H1 (cell line): ENCODE results near the gene PLXND1. TPM values are rescaled to one million over a fixed set of nuclear protein-coding genes. Genes with fewer than 3 reads are reported as not detected.

Experiments used
- CTCF ChIA-PET: fragments of 300-600 bp; sonication (Branson Sonifier 250); formaldehyde crosslinking; loops from one replicate; lab custom pipeline; 2021; ENCODE audit not compliant: partially characterized antibody; lab: Charles Lee
- POLR2A ChIA-PET: fragments of 300-600 bp; sonication (Branson Sonifier 250); formaldehyde crosslinking; loops from one replicate; lab custom pipeline; 2021; ENCODE audit warnings: inconsistent platforms; ENCODE audit not compliant: partially characterized antibody; lab: Charles Lee
- DNase-seq, 2 experiments: peaks; one replicate each; pipeline versions ENCODE4 v3.0.0 to v3.0.0-alpha.2; 2010 to 2022; ENCODE audit warnings: low spot score in 2 of 2, low read depth in 1 of 2, mixed read lengths in 1 of 2
- FAIRE-seq: peaks from 2 replicates; lab custom pipeline; 2011; peaks lifted over from hg19 to GRCh38; lab: Jason Lieb, UNC
- H2AFZ ChIP-seq: 2 replicates; pipeline ENCODE4 v1.8.1; 2012; ENCODE audit warnings: low read length, inconsistent platforms
- H2AK5ac ChIP-seq: 2 replicates; pipeline ENCODE4 v1.6.1; 2013; ENCODE audit warnings: low read depth, low read length
- H2BK120ac ChIP-seq: replicated peaks from 2 replicates; pipeline ENCODE3; 2013; ENCODE audit warnings: low read depth, low read length, inconsistent platforms
- H2BK12ac ChIP-seq: 2 replicates; pipeline ENCODE4 v1.6.1; 2013; ENCODE audit warnings: low read depth, low read length
- H2BK15ac ChIP-seq: 2 replicates; pipeline ENCODE4 v1.6.1; 2013; ENCODE audit warnings: low read length
- H2BK20ac ChIP-seq: 2 replicates; pipeline ENCODE4 v1.6.1; 2013; ENCODE audit warnings: low read length
- H2BK5ac ChIP-seq: 2 replicates; pipeline ENCODE4 v1.6.1; 2013; ENCODE audit warnings: low read depth, low read length
- H3K14ac ChIP-seq: 2 replicates; pipeline ENCODE4 v1.6.1; 2013; ENCODE audit warnings: inconsistent platforms; ENCODE audit not compliant: insufficient read length
- H3K18ac ChIP-seq: 2 replicates; pipeline ENCODE4 v1.6.1; 2013; ENCODE audit warnings: low read length; ENCODE audit errors: extremely low read depth
- H3K23ac ChIP-seq: 2 replicates; pipeline ENCODE4 v1.6.1; 2013; ENCODE audit warnings: inconsistent platforms; ENCODE audit not compliant: insufficient read length
- H3K23me2 ChIP-seq: 2 replicates; pipeline ENCODE4 v1.6.1; 2013; ENCODE audit warnings: low read depth, low read length
- H3K27ac ChIP-seq: 2 replicates; pipeline ENCODE4 v1.6.1; 2011; ENCODE audit warnings: low read depth, low read length, inconsistent platforms
- H3K27me3 ChIP-seq, 4 experiments: replicated peaks in 1 of 4; 1 replicate in 1 of 4; 2 replicates in 3 of 4; pipeline versions ENCODE4 v1.6.1 to v1.8.1; 2011 to 2013; ENCODE audit warnings: low read length in 3 of 4, mild to moderate bottlenecking in 3 of 4, inconsistent platforms in 2 of 4, mixed read lengths in 2 of 4, moderate library complexity in 1 of 4; ENCODE audit not compliant: control insufficient read depth in 3 of 4, insufficient read depth in 3 of 4; ENCODE audit errors: extremely low read depth in 1 of 4
- H3K36me3 ChIP-seq, 4 experiments: 2 replicates each; pipeline versions ENCODE4 v1.6.1 to v1.8.1; 2011 to 2013; ENCODE audit warnings: mild to moderate bottlenecking in 4 of 4, low read length in 3 of 4, moderate library complexity in 2 of 4, control low read depth in 1 of 4, inconsistent platforms in 1 of 4; ENCODE audit not compliant: insufficient read depth in 4 of 4, control insufficient read depth in 2 of 4
- H3K4ac ChIP-seq: replicated peaks from 2 replicates; pipeline ENCODE3; 2013; ENCODE audit warnings: low read length, low read depth, mixed read lengths, inconsistent platforms; ENCODE audit not compliant: insufficient read length
- H3K4me1 ChIP-seq, 4 experiments: replicated peaks in 1 of 4; 1 replicate in 1 of 4; 2 replicates in 3 of 4; pipeline versions ENCODE4 v1.6.1 to v1.8.1; 2011 to 2013; ENCODE audit warnings: low read length in 3 of 4, inconsistent platforms in 2 of 4, mixed read lengths in 1 of 4; ENCODE audit not compliant: insufficient read depth in 4 of 4, control insufficient read depth in 3 of 4
- H3K4me2 ChIP-seq, 2 experiments: 2 replicates each; pipeline versions ENCODE4 v1.6.1 to v1.8.1; 2011 to 2013; ENCODE audit warnings: low read depth in 2 of 2, low read length in 2 of 2, control low read depth in 1 of 2, inconsistent platforms in 1 of 2, mild to moderate bottlenecking in 1 of 2; ENCODE audit not compliant: insufficient read depth in 1 of 2
- H3K4me3 ChIP-seq, 4 experiments: fragments of 200-600, 300-600 bp in 1 of 4; sonication (generic), shearing (Covaris generic), sonication (Bioruptor Twin) in 1 of 4; 2 replicates each; pipeline versions ENCODE4 v1.5.1 to v1.8.1; 2011 to 2016; ENCODE audit warnings: low read length in 4 of 4, low read depth in 3 of 4, control low read depth in 2 of 4, inconsistent platforms in 2 of 4, mild to moderate bottlenecking in 2 of 4, mixed read lengths in 1 of 4, moderate library complexity in 1 of 4; ENCODE audit not compliant: insufficient read depth in 2 of 4; ENCODE audit errors: extremely low read depth in 1 of 4
- H3K56ac ChIP-seq: replicated peaks from 2 replicates; pipeline ENCODE3; 2013; ENCODE audit warnings: low read depth, mild to moderate bottlenecking, mixed read lengths, low read length, inconsistent platforms; ENCODE audit not compliant: insufficient read length
- H3K79me1 ChIP-seq: 2 replicates; pipeline ENCODE4 v1.6.1; 2013; ENCODE audit warnings: low read depth, low read length, control low read depth
- H3K79me2 ChIP-seq, 2 experiments: 2 replicates each; pipeline versions ENCODE4 v1.6.1 to v1.8.1; 2012 to 2013; ENCODE audit warnings: low read length in 2 of 2, mild to moderate bottlenecking in 2 of 2, inconsistent platforms in 1 of 2; ENCODE audit not compliant: insufficient read depth in 2 of 2, control insufficient read depth in 1 of 2
- H3K9ac ChIP-seq, 4 experiments: replicated peaks in 1 of 4; 1 replicate in 1 of 4; 2 replicates in 3 of 4; pipeline versions ENCODE4 v1.6.1 to v1.8.1; 2011 to 2013; ENCODE audit warnings: low read depth in 3 of 4, low read length in 3 of 4, control low read depth in 2 of 4, mild to moderate bottlenecking in 2 of 4, moderate library complexity in 2 of 4, inconsistent platforms in 1 of 4; ENCODE audit errors: extremely low read depth in 1 of 4
- H3K9me3 ChIP-seq, 2 experiments: 2 replicates each; pipeline versions ENCODE4 v1.6.1 to v1.8.1; 2012 to 2013; ENCODE audit warnings: mild to moderate bottlenecking in 2 of 2, moderate library complexity in 2 of 2, control low read depth in 1 of 2, inconsistent platforms in 1 of 2, low read depth in 1 of 2, low read length in 1 of 2, mixed read lengths in 1 of 2; ENCODE audit not compliant: insufficient read depth in 2 of 2
- H4K20me1 ChIP-seq, 2 experiments: replicated peaks in 1 of 2; 2 replicates each; pipeline versions ENCODE3 to v1.8.1; 2011 to 2013; ENCODE audit warnings: inconsistent platforms in 2 of 2, low read length in 2 of 2, mild to moderate bottlenecking in 1 of 2; ENCODE audit not compliant: insufficient read depth in 2 of 2, control insufficient read depth in 1 of 2
- H4K5ac ChIP-seq: 2 replicates; pipeline ENCODE4 v1.6.1; 2013; ENCODE audit warnings: low read length, low read depth, mixed read lengths, inconsistent platforms; ENCODE audit not compliant: insufficient read length
- H4K8ac ChIP-seq: 2 replicates; pipeline ENCODE4 v1.8.0; 2013; ENCODE audit warnings: mild to moderate bottlenecking, moderate library complexity, low read length, inconsistent platforms; ENCODE audit not compliant: insufficient read depth; ENCODE audit errors: extremely low read depth
- H4K91ac ChIP-seq: replicated peaks from 2 replicates; pipeline ENCODE3; 2013; ENCODE audit warnings: low read length, mixed read lengths, inconsistent platforms; ENCODE audit not compliant: insufficient read length
- FOSL1 ChIP-seq: IDR thresholded peaks from 2 replicates; pipeline ENCODE4 v1.6.1; 2011; ENCODE audit warnings: mild to moderate bottlenecking, low read depth, low read length, moderate library complexity; ENCODE audit not compliant: insufficient read depth
- WGBS, 2 experiments: shearing (Covaris generic) in 1 of 2; methylation state at CpG; one replicate each; pipeline versions ENCODE4 v1.1.6 to v1.1.7; 2013 to 2015; ENCODE audit warnings: low lambda C conversion rate in 2 of 2, mixed read lengths in 2 of 2, inconsistent platforms in 1 of 2, low coverage in 1 of 2, missing lambda C conversion rate in 1 of 2; ENCODE audit not compliant: insufficient replicate concordance in 2 of 2, insufficient coverage in 1 of 2, insufficient read length in 1 of 2; ENCODE audit errors: extremely low coverage in 1 of 2, missing lambda C conversion rate in 1 of 2; 5-methylcytosine and 5-hydroxymethylcytosine counted together
- polyA plus RNA-seq, 7 experiments: library from polyadenylated mRNA; depleted of rRNA in 3 of 7; stranded (reverse) in 5 of 7; unstranded in 2 of 7; fragments of >200 nt in 5 of 7; fragments of 200-250 nt in 2 of 7; gene quantifications; 1 replicate in 5 of 7; 2 replicates in 1 of 7; 4 replicates in 1 of 7; pipeline versions ENCODE4 v1.2.1 to v1.2.3, GENCODE V29; 2011 to 2013; ENCODE audit warnings: missing spikeins in 2 of 7, mixed read lengths in 2 of 7
- total RNA-seq: library from RNA; stranded (reverse); fragmentation: NEBNext Ultra II Directional; extraction: Animal tissue kit (Norgen Biotek cat#: 25700); gene quantifications from 2 replicates; pipeline ENCODE4 v1.2.1, GENCODE V29; 2021

Gene PLXND1
- total and polyA plus RNA-seq, 2 of the 8 experiments (the other 6 are each of a cell fraction or from before 2014, with no cell fraction given) = 17.7 to 66.4 TPM

DNA sequence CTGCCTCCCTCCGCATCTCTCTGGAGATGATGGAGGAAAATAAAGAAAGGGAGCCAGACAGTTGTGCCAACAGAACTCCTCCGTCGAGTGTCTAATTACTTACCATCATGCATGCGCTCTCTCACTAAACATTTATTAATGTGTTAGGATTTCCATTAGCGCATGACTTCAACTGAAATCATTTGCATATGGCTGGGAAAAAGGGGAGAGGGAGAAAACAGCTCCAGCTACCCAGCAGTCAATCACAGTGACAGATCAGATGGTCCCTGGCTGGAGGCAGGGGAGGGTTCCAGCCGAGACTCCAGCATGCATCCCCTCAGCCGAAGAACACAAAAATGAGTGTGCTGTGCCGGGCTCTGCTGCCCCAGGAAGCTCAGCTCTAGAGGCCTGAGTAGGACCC lies 84.9 kb downstream of the PLXND1 start:
- Histone ChIP-seq H2BK5ac (no peak overlapping the region), H3K27ac (no peak overlapping the region), H4K91ac (no peak overlapping the region), H3K56ac (no peak overlapping the region), H2AFZ (no peak overlapping the region), H3K4me2 (no peak overlapping the region), H2BK120ac (no peak overlapping the region), H3K14ac (no peak overlapping the region), H3K4me3 (no peak overlapping the region), H3K23ac (no peak overlapping the region), H4K8ac (no peak overlapping the region), H3K9me3 (no peaks in the 10 kb centered on the region), H3K36me3 (no peaks in the 10 kb centered on the region)
- CTCF ChIA-PET = interaction anchor here (1.3 to 2.4 kb wide), 3 partner anchors 10 to 84 kb away, joined by 3 to 7 read pairs (median 4); no protein-coding TSS in a partner anchor
- WGBS, 2 experiments = 84% methylated on average over 8 of the region's 8 CpGs; no CpG with 5 or more reads in 1 of the 2 experiments
- no peak for TF ChIP-seq FOSL1
- TF ChIP-seq, all 59 proteins: peak for 0
- Histone ChIP-seq H3K18ac (no peak overlapping the region), H3K4me1 (peaks cover 0 to 5% (median under 1%) of the 10 kb centered on the region in 4 experiments; a peak in 3 of 7 replicates), H3K4ac (no peak overlapping the region), H3K79me2 (no peaks in the 10 kb centered on the region), H4K20me1 (no peaks in the 10 kb centered on the region), H2AK5ac (no peak overlapping the region), H2BK12ac (no peak overlapping the region), H3K79me1 (no peaks in the 10 kb centered on the region), H3K23me2 (no peaks in the 10 kb centered on the region), H3K27me3 (no peaks in the 10 kb centered on the region), H2BK20ac (no peak overlapping the region), H4K5ac (no peak overlapping the region), H3K9ac (no peak overlapping the region), H2BK15ac (no peak overlapping the region)
- POLR2A ChIA-PET = interaction anchor here (1.2 to 1.6 kb wide), 2 partner anchors 13 to 205 kb away, joined by 4 to 7 read pairs; a partner anchor contains a TSS
- DNase-seq = no peak
- no peak for FAIRE-seq
